CD4-positive, alpha-beta T cell treated with Interleukin-17A for 4 hours (primary cell): ENCODE measurements around the gene DUOXA1.

ENCODE experiments used
- DNase-seq: peaks from one replicate; pipeline ENCODE4 v3.0.0-alpha.2; 2020; ENCODE audit warnings: mixed read lengths

DUOXA1 gene

DNA sequence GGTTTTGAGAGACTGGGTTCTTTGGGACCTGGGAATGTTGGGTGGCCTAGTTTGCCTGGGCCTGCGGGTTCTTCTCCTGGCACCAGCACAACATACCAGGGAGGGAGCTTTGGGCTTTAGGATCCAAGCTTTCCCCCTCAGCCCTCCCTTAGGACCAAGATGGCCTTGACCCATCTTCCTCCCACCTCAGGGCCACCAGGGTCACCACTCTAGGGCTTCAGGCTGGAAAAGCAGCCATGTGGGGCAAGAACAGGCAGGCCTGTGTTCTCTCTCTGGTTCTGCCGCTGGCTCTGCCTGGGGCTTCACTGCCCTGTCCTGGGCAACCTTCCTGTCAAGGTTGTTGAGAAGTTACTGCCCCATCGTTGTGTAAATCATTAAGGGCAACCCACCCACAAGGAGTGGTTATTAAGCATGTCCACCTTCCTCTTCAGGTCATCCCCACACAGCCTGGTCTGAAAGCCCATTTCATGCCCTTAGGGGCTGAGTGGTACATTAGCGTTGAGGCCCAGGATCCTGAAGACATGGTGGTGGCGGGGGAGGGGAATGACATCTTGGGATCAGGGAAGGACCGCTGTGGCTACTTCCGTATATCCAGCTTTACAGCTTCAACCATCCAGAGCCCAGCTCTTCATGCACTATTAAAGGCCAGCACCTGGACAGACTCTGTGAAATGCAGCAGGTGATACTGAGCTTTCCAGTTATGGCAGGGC, 767 bp upstream of the DUOXA1 start:
- DNase-seq = no peak

DNA sequence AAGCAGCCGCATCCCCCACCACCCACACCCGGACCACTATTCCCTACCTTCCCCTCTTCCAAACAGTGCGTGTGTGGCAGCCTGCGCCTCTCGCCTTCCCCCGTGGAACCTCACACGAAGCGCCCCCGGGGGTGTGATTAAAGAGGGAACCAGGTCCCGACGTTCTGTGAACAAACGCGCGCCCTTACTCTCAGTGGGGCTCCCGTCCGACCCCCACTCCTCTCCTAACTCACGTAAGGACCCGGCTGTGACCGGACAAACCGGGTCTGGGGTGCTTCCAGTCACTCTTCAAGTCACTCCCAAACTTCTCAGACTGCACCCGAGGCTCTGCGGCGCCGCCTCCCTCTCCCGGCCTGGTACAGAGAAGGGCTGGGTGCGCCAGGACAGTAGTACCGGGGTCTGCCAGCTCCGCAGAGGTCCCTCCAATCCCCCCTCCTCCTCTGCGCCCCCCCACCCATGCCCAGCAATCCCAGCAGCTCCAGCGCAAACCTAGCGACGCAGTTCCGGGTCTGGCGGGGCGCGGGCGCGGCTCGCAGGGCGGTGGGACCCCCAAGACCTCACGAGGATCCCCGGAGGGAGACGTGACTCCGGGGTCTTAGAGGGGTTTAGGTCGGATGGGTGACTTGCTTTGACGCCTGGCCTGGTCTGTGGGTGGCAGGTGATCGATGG, 574 bp downstream of the DUOXA1 start:
- DNase-seq = no peak

DNA sequence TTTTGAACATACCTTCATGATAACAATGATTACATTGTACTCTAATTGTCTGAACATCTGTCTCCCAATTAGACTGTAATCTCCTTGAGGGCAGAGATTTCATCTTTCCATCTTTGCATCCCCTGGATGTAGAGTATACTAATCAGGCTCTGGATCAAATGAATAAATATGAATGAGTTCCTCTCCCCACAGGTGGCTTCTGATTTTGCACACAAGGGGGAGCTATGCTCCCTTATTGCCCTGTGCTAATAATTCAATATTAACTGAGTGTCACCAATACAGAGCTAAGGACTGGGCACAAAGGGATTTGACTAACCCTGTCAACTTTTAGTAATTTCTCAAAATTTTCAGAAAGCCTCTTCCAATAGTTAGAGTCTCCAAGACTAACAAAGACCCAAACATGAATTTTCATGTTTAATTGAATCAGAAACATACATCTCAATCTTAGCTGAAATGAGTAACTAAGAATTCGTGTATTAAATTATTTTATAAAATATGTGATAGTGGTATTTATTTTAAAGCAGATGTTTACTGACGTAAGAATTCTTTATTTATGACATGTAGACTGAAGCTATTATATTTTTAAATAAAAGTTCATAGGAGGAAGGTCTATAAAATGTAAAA, 3.0 kb downstream of the DUOXA1 start:
- peak; percentile 63 for DNase-seq

DNA sequence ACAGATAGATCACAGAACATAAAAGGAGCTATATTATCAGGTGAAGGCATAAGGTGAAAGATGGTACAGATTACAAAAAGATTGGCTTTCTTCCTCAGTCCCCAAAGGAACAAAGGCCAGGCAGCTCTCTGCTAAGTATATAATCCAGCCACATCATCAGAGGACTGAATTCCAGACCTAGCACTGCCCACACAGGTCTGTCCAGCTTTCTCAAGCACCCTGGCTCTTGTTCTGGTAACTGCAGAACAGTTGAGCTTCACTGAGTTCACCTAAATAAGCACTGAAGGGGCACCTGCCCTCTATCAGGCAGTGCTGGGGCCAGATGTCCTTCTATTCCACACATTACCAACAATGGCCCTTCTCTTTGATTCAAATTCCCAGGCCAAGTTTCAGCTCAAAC, 6.3 kb downstream of the DUOXA1 start:
- no peak for DNase-seq

DNA sequence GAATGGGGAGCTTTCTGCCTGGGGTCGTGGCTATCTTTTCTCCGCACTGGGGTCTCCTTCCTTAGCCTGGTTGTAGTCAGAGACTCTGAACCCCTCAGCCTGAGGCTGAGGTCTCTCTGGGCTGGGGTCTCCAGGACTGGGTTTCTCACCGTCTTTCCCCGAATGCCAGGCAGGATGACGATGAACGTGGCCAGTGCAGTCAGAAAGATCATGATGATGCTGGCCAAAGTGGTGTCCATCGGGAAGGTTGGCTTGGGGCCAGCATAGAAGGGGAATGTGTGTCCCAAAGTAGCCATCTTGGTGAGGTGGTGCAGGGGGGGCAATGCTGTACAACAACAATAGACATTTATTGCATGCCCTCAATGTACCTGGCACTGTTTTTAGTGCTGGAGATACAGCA, 7.0 kb downstream of the DUOXA1 start:
- no peak for DNase-seq

DNA sequence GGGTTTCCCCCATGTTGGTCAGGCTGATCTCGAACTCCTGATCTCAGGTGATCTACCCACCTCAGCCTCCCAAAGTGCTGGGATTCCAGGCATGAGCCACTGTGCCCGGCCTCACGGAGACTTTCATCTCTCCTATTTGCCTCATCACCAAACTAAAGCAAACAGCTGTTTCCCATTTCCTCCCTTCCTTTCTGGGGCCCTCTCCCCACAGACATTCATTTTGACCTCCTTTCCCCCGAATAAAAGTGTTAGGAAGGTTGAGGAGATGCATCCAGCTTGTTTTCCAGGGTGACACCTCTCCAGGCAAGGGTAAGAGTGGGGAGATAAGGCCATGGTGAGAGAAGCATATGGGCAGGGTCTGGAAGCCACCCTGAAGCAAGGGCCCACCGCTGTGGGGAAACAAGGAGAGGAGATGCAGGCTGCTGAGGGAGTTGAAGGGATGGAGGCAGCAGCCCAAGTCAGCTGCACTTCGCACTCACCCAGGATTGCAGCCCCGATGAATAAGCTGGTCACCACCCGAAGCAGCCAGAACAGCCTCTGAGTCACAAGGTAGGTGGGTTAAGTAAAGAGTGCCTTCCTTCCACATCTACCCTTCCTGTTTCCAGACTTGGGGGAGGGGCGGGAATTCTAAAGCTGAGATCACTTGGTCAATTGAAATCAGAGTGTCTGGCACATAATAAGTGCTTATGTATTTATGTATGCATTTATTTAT, 7.8 kb downstream of the DUOXA1 start:
- DNase-seq = no peak

DNA sequence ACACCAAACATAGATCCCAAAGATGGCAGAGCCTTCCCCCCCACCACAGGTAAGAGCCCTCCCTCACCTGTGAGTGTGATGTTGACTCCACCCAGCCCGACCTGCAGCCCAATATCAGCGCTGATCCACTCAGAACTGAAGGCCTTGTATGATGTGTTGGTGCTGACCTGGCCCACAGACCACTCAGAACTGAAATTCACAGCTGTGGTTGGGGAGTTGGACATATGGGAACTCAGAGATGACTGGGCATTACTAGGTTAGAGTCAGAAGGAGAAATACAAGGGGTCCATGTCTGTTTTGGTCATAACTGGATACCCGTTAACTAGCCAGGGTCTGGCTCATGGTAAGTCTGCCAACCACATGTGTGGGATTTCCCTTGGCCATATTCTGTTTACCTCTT, 8.7 kb downstream of the DUOXA1 start:
- DNase-seq = no peak

DNA sequence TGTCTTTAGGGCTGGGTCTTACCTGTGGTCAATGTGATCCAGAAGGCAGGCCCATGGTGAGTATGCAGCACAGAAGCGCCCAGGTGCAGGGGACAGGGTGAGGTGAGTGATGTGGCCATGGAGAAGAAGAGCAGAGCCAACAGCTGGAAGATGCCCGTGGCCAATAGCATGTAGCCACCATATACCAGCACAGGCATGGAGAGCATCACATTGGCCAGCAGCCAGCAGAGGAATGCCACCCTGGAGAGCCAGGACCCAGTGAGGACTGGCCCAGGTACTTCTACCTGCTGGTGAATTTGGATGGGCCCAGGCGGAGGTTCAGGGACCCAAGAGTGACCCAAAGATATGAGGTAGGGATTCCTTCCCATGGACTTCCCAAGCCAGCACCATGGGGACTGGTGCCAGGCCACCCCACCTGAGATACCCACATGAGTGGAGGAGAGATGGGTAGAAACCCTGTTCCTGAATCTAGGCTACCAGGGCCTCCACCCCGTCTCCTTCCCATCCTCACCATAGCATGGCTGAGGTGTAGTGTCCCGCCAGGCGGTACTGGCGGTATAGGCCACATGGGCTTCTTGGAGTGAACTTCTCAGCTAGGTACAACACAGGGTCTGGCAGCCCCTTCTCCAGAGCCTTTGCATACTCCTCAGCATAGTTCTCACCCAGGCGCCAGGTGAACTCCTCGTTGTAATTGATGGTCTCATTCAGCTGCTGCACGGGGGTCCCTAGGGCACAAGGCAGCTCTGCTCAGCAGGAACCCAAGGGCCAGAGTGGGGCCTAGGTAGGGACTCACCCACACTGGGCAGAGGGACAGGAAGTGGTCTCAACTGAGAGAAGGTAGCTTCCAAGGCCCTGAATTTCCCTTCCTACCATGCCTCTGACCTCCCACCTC, 9.4 kb downstream of the DUOXA1 start:
- no peak for DNase-seq

DNA sequence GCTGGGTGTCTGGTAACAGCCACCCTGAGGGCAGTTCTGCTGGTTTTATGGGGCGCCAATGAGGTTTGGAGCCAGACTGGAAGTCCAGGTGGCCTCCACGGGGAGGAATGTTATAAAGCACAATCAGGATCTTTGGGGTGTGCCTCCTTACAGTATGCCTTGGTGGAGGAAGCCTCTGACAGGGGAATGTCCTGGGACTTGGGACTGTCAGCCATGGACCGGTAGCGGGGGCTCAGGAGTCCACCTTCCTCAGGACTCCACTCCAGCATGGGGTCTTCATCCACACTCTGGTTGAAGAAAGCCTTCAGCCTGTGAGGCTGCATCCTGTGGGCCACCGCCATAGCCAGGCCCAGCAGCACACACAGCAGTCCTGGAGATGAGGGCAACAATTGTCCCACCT, 10.7 kb downstream of the DUOXA1 start:
- DNase-seq = no peak

DNA sequence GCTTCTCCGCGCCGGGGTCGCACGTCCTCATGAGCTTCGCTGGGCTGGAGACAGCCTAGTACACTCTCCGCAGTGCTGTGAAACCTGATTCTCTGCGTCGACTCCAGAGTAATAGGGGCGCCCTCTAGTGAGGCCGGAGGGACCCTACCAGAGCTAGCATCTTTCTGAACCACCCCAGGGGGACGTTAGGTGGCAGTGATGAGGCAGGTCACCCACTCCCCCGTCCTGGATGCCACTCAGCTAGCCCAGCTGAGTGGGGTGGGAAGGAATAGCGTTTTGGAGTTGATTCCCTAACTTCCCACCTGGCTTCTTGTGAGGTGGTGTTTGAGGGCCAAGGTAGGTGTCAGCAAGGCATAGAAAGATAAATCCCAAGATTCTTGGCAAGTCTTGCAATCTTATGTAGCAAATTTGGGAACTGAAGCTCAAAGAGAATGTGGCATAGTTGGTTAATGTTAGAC, 11.5 kb downstream of the DUOXA1 start:
- peak; percentile 86 for DNase-seq

DNA sequence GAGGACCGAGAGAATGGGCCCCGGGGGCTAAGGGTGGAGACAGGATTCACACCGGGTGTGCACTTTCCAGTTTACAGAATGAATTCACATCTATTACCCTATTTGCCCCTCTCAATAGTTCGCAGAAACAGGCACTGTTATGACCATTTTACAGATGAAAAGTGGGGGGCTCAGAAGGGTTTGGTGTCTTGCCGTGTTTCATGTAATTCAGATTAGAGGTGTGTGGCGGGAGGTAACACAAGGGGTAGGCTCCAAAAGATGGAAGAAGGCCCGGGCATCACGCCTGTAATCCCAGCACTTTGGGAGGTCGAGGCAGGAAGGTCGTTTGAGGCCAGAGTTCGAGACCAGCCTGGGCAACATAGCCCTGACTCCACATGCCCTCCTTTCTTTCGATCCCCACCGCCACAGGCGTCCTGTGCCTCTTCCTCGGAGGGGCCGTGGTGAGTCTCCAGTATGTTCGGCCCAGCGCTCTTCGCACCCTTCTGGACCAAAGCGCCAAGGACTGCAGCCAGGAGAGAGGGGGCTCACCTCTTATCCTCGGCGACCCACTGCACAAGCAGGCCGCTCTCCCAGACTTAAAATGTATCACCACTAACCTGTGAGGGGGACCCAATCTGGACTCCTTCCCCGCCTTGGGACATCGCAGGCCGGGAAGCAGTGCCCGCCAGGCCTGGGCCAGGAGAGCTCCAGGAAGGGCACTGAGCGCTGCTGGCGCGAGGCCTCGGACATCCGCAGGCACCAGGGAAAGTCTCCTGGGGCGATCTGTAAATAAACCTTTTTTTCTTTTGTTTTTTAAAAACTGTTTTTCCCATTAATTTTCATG, 12.2 kb downstream of the DUOXA1 start:
- DNase-seq = no peak

DNA sequence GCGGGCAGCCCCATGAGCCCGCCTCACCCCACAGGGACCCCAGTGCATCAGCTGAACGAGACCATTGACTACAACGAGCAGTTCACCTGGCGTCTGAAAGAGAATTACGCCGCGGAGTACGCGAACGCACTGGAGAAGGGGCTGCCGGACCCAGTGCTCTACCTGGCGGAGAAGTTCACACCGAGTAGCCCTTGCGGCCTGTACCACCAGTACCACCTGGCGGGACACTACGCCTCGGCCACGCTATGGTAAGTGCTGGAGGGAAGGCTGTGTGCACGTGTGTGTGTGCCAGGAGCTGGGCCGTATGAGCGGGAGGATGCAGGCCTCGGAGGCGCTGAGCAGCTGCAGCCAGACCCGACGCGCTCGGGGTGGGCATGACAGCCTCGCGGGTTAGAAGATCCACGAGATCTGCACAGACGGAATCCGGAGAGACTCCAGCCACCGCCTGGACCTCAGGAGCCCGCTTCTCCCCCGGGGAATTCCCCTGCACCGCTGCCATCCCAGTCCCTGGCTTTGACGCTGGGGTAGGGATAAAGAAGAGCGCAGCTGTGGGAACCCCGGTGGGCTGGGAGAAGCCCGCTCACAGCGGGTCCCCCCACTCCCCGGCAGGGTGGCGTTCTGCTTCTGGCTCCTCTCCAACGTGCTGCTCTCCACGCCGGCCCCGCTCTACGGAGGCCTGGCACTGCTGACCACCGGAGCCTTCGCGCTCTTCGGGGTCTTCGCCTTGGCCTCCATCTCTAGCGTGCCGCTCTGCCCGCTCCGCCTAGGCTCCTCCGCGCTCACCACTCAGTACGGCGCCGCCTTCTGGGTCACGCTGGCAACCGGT, 13.0 kb downstream of the DUOXA1 start:
- peak; percentile 29 for DNase-seq

DNA sequence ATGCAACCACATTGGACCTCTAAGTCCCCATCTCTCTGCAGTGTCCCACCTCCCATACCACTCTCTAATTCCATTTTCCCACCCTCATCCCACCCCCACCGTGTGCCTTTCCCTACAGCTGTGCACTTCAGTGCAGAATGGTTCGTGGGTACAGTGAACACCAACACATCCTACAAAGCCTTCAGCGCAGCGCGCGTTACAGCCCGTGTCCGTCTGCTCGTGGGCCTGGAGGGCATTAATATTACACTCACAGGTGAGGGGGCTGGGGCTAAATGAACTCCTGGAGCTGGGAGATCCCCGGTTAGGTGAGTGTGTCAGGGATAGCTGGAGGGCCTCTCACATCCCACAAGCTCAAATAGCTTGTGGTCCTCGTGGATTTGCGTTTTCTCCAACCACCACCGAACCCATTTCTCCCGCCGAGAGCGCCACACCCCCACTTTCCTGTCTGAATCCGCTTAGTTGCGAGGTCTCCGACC, 13.6 kb downstream of the DUOXA1 start:
- DNase-seq = no peak

DNA sequence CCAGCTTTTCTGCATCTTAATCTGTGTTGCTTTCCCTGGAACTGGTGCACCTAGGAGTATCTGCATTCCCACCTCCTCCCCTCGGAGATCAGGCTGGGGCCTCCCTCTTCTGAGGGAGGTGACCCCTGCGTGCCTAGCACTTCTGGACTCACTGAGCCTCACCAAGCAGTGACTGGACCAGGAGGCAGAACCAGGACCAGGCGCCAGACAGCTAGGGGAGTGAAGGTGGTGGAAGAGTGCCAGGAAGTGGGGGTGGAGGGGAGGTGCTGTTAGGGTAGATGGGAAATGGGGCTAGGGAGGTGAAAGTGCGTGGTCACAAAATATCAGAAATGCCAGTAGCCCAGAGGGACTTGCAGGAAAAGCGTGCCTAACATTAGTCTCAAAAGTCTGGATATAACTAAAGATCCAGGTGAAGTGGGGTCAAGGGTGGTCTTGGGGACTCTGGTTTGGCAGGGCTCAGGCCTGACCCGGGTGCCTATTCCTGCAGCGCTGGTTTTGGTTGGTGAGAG, 14.3 kb downstream of the DUOXA1 start:
- no peak for DNase-seq

DNA sequence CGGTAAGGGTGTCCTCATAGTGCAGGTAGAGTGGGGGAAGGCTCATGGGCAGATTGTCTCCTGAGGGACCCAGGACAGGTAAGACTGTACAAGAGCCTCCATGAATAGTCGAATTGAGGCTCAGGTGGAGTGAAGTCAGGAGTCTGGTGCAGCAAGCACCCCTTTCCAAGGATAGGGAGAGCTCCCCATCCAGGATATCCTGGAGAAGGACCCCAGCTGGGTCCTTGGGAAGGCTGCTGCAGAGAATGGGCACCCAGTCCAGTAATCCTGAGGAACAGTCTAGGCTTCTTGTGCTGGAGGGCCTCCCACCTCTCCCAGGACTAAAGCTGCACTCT, 15.0 kb downstream of the DUOXA1 start:
- DNase-seq = no peak

DNA sequence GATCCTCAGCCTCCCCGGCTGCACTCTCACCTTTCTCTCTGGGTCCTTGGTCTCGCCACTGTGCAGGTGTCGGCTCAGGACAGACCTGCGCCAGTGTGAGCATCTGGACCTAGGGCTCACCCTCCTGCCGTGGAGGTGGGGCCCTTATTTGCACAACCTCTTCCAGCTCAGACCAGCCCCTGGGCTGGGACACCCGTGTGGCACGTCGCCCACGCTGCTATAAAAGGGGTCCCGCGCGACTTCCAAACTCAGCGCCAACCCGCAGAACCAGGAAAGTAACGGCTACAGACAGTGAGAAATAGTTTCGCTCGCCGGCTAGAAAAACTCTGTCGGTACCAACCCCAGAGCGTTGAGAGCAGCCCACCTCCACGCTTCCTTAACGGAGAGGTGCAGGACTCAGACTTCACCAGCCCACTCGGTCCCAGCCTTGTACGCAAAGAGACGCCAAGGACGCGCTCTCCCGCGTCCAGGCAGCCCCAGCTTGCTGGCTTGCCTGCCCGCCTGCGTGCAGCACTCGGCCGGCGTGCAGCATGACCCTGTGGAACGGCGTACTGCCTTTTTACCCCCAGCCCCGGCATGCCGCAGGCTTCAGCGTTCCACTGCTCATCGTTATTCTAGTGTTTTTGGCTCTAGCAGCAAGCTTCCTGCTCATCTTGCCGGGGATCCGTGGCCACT, 15.5 kb downstream of the DUOXA1 start, which contains the start of the genes DUOX2 and DUOXA2:
DUOX2 (minus strand) TSS at position 97 of the 675 bp plus-strand sequence. CDS start 761 bp downstream, outside the sequence.
DUOXA2 (plus strand) TSS at position 251 of the 675 bp plus-strand sequence; CDS start at position 531, 280 bp downstream.
- DNase-seq = no peak

DNA sequence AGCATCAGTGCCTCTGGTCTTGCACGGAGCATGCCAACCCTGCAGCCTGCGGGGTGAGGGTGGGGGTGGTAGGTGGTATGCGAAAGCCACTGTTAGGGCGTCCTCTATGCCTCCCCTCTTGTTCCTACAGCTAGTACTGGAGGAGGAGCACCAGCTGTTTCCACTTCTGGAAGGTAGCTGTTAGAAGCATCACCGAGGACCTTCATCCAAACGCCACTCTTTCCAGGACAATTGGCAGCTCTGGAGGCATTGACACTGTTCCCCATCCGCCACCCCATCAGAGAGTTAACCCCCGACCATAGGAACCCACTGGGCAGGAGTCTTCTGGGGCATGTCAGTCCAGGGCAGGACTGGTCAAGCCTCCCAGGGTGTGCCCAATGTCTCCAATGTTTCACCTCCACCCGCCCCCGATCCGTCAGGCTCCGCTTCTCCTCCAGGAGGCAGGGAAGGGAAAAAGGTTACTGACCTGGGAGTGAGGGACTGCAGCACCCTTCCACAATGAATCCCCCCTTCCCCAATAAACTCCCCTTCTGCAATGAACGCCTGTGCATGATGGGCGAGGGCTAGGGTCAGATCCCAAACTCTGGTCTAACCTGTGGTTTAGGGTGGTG, 16.2 kb downstream of the DUOXA1 start:
- DNase-seq = no peak

DNA sequence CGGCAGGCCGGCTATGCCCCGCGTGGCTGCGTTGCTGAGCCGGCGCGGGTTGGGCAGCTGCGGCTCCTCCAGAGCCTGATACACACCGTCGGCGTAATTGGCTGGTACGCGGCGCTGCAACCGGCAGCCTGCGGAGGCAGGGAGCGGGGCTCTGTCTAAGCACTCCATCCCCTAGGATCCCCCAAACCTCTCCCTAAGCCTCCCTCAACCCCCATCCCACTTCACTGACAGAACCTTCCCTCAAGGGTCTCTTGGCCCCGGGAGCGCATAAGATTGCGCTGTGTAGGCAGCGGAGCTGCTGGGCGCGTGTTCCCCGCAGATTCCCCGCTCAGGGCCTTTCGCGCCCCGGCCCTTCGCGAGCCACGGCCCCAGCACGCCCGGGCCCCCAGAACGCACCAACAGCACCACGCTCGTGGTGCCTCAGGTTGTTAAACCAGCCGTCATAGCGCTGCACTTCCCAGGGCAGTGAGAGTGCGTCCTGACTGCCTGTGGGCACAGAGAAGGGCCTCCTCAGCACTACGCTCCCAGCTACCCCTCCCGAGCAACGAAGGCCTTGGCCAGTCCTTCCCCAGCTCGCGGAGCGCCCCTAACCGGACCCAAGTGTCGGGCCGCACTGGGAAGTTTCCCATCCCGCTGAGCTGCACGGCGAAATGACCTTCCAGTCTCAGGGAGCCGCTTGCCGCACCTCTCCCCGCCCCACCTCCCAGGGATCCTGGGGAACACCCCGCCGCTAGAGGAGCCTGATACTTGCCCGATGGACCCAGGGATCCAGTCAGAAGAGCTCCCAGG, 16.9 kb downstream of the DUOXA1 start:
- DNase-seq = no peak
